Sciatic nerve (tissue), 2 donors: ENCODE measurements around the gene GPR158. TPM values are rescaled to one million over a fixed set of nuclear protein-coding genes. Genes with fewer than 3 reads are reported as not detected.

Experiments used
- ATAC-seq: fragments of 200-7000 bp; cut with Tn5 transposase; one replicate; pipeline ENCODE4 v1.9.1; 2020; ENCODE audit warnings: mild to moderate bottlenecking, moderate library complexity
- DNase-seq: peaks from one replicate; pipeline ENCODE4 v3.0.0-alpha.2; 2020; ENCODE audit warnings: low spot score
- intact Hi-C: fragments of 100-400 bp; cut with DNase I; formaldehyde crosslinking; loops from one replicate; pipeline ENCODE4 v1.14.2; 2022
- total RNA-seq: library from RNA; stranded (reverse); fragmentation: NEBNext Ultra II Directional; extraction: Animal tissue kit (Norgen Biotek cat#: 25700); gene quantifications from one replicate; pipeline ENCODE4 v1.2.1, GENCODE V29; 2021
- donor health status: DM: no; HTN: no; CAD: no.
- donor health status: DM: no; HTN: no; CAD: no.

The GPR158 gene
- total RNA-seq, 1 donor from 2014 or later, result 0.04 TPM

DNA sequence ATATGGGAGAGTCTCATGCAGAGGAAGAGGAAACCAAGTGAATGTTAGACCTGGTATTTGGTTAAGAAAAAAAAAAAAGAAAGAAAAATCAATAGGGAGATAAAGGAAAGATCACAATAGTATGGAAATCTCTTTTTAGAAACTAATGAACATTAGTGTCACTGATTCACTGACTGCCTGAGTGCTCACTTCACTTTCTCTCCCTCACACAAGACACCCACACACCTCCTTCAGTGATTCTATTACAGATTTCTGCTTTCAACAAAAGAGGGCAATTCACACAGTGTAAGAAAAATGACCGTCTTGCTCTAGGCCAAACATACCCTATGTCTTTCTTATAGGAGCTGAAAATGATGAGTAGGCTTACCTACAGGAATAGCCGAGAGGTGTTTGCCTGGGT lies 6.0 kb downstream of the GPR158 start:
- DNase-seq (no peak), ATAC-seq (no peak)
- intact Hi-C loops, result no loop called here

DNA sequence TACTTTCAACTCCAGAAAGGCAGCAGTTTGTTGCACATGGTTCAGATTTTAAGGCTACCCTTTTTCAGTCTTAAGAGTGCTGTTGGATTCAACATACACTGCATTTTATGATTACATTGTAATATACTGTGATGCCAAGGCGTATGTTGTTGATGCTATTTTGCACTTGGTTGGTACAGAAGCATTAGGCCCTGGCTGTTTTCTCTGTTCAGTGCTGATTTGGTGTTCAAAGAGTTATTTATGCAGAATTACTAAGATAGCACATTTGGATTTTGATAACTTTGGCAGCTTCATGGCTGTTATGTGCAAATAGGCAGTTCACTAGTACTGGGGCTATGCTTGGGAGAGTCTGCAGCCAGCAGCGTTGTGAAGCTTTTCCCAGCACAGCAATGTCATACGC lies 7.8 kb downstream of the GPR158 start:
- intact Hi-C loops, result no loop called here
- ATAC-seq, result no peak
- no peak for DNase-seq

DNA sequence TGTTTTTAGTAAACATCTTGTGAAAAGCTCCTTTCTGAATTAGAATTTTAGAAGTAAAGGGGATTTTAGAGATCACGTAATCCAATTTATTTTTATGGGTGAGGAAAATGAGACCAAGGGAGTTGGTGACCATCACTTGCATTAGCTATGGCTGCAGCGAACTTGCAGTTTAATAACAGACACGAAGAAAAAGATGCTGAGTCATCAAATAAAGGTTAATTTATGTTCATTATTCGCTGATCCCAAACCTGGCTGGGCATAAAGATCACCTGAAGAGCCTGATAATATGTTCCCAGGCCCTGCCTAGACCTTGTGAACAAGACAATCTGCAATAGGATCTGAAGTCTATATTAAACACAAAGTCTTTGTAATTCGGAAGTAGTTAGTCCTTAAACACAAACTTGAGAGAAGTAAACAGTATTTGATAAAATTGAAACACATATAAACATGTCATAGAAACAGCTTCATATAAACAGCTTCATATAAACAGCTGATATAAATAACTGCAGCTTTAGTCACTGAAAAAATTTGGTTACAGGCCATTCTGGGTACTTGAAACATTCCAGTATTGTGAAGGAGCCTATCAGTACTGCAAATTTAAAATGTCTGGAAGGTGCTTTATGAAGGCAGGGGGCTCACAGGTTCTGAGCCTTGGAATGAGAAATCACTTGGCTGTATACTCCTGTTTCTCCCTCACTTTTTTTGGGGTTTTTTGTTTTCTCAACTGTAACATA lies 16.5 kb downstream of the GPR158 start:
- DNase-seq, result no peak
- ATAC-seq, result no peak
- intact Hi-C loops, result no loop called here

DNA sequence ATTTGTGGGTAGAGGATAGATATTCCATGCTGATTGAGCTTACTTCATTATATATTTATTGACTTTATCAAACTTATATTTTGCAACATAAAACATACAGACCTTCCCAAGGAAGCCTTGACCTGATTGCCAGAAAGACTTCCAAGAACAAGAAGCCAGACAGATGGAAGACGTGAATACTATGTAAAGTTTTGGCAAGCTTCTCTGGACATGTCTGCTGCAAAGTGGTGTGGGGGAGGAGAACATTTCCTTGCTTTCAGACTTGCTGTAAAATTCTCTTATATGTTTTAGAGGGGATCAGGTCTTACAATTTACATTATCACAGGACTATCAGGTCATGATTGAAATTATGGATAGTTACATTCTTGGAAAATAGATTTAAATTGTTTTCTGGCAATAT lies 23.4 kb downstream of the GPR158 start:
- DNase-seq (no peak), ATAC-seq (no peak)
- intact Hi-C loops, result no loop called here

DNA sequence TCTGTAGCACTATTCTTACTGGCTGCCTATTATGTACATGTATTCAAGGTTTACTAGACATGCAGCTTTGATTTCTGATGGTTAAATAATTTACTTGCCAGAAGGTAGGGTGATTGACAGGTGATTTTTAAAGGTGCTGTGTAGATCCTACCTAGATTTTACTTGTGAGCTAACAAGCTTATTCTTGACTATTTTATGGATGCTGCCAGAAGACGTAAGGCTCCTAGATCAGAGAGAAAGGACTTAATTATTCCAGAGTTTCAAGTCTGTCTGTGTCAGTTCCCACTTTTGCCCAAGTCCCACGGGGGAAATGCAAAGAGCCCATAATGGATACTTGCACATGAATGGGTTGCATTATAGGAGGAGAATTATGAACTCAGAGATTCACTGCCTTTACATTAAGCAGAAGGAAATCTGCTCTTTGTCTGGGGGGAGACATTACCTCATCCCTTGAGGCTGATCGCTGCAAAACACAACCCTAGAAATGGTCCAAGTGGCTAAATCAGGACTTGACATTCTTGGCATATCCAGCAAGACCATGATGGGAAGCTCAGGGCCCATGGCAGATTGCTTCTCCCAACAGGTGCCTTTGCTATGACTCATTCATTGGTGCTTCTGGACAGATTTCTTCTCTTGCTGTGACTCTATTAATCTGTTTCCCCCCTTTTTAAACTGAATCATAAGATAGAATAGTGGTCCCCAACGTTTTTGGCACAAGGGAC lies 32.1 kb downstream of the GPR158 start:
- ATAC-seq (no peak), DNase-seq (no peak)
- intact Hi-C loops, result no loop called here

DNA sequence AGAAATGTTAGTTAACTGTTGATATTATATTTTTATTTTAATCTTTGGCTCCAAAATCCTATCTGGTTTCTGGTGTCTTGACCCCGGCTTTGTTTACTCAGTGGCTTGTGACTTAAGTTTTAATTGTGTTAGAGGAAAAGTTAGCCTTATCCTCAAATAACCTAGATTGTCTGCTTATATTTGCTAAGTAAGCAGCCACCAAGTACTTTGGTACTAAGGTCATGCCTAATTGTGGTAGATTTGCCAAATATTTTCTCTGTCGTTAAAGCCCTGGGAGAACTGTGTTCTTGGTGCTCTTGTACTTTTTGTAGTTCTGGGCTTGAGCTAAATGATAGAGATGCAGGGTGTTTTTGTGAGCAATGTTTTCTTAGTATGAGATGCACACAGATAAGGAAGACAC lies 34.8 kb downstream of the GPR158 start:
- ATAC-seq (no peak), DNase-seq (no peak)
- intact Hi-C loops, result no loop called here

DNA sequence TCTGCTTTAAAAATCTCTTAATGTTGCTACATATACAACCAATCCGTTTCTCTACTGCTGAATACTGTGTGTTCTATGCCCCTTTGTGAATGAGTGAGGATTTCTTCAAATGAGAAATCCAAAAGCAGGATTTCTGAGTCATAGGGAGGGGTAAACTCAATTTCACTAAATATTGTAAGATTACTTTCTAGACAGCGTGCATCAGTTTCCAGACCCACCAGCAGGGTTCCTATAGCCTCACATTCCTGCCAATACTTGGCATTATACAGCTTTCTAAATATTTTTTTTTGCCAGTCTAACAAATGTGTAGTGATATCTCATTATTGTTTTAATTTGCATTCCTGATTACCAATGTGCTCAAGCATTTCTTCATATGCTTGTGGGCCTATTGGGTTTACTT lies 35.5 kb downstream of the GPR158 start:
- intact Hi-C loops, result no loop called here
- DNase-seq, result no peak

DNA sequence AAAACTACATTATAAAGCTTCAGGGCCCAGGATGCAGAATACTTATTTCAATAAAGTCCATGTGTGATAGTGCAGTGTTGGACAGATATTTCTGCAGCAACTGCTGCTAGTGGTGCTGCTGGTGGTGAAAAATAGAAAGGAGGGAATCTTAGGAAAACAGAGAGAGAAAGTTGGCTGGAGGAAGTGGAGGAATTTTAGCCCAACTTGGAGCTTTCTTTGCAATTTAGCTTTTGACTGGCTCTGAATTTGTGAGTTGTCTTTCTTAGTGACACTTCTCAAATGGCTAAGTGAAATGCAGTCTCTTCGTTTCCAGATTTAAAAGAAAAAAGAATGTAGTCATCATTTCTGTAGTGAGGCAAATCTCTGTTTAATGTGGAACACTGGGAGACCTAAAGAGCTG lies 45.4 kb downstream of the GPR158 start:
- ATAC-seq (no peak), DNase-seq (no peak)
- intact Hi-C loops, result no loop called here

More for the DNA sequence above, 35.5 kb downstream of the GPR158 start:
- no peak for ATAC-seq

DNA sequence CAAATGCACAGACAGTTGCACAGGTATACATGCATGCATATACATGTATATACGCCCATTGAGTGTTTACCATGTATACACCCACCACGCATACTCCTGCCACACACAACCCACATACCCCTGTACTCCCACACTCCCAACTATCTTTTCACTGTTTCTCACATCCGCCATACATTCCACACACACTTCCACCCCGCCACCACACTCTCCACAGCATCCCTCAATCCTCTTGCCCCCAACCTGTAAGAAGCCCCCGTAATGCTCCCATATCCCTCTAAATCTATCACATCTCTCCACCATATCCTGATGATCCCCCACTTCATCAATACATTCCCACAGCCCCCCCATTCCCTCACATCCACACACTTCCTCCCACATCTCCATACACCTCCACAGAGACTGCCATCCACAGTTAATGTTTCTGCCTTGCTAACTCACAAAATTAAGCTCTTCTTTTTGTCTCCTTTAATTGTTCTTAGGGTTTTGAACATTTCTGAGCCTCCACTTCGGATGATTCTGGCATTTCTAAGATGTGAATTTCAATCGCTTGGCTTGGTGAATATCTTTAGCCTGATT lies 47.4 kb downstream of the GPR158 start:
- ATAC-seq, result no peak

DNA sequence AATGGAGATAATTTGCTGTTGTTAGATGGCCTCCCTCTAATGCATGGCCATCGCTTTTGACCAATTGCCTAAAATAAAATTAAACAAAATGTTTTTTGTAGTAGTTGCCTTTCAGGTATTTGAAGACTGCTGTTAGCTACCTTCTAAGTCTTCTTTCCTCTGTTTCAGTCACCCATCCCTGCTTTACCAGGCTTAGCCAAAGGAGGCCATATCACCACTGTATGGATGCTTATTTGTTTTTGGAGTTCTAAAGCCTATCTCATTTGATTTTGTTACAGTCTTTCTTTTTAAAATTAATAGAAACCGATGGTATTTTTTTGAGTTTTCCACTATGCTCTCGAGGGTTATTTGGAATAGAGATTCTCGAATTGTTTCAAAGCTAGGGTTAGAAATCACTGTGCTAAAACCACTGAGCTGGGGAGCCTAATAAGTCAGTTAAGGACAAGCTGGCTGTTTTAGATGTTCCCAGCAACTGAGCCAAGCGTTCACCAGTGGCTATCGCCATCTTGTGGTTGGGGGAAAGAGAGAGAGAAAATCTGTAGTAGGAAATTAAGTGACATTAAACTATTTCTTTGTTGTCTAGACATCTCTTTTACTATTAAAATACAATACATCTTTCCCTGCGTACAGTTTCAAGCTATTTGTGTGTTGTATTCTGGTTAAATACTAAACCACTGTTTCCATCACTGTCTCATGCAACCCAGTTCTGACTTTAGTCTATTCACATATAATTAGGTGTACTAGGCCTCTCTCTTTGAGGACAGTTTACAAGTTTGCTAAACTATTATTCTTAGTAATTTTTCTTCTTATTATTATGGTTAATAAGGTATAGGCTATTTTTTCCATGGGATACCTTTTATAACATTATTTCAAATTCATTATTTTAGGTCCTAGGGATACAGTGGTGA lies 52.2 kb downstream of the GPR158 start:
- intact Hi-C loops, result no loop called here
- DNase-seq (no peak), ATAC-seq (no peak)

More for the DNA sequence above, 47.4 kb downstream of the GPR158 start:
- DNase-seq, result no peak
- intact Hi-C loops, result no loop called here

DNA sequence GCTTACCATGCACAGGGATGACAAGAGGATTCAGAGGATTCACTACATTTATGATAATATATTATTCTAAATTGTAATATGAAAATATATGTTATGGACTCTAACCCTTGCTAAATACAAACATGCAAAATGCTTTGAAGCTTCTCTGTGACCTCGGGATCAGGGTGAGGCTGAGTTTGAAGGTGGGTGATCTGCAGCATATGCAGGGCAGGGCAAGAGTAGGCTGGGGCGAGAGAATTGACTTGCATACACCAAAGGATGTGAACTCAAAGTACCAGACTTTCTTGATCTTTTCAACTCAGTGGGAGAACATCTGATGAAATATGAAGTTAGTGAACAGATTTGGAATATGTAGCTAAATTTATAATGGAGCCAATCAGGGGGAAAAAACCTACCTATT lies 57.0 kb downstream of the GPR158 start:
- ATAC-seq, result no peak
- intact Hi-C loops, result no loop called here
- DNase-seq, result no peak

DNA sequence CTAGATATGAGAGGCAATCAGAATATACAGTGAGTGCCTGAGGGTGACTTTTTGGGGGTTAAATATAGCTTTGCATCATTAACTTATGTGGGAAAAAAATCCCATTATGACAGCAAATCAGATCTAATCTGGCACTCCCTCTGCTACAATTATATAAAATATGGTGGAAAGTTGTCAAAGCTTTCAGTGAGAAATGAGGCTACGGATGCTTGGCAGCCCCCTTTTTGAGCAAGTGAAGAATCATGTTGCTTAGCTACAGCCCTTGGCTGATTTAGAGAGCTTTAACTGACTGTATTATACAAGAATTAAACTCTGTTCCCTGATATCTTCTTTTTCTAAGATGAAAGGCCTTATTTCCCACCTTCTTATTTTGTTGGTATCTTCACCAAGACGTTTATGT lies 57.4 kb downstream of the GPR158 start:
- ATAC-seq (no peak), DNase-seq (no peak)
- intact Hi-C loops, result no loop called here

DNA sequence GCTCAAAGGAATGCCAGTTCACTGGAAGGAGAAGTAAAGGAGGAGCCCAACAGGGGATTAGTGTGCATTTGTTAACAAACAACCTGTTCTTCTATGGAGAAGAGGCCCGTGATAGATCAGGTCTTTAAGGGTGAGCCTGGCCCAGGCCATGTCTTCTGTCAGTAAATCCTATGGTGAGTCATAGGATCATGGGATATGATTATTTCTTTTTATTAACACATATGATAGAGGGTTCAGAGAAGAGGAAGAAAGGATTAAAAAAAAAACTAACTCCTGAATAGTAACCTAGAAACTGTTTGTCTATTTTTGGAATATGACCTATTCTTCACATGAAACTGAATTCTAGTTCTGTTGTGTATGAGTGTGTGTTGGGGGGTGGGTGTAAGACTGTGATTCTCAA lies 70.4 kb downstream of the GPR158 start:
- no peak for ATAC-seq

DNA sequence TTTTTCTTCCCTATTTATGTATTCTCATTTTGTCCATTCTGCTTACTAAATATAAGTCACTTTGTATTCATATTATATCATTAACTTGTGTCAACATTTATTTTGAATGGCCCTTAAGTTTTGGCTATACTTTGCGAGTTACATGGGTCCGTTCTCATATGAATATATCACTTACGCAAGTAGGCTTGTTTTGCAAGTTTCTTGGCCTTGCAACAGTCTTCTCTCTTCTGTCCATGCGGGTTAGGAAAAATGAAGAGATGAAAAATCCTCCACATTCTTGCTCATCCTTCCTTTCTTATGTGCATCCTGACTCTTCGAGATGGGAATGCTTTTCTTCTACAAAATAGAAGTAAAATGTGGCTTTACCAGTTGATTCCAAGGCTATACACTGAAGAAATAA lies 82.8 kb downstream of the GPR158 start:
- DNase-seq (no peak), ATAC-seq (no peak)
- intact Hi-C loops, result no loop called here

More for the DNA sequence above, 70.4 kb downstream of the GPR158 start:
- DNase-seq, result no peak
- intact Hi-C loops, result no loop called here

DNA sequence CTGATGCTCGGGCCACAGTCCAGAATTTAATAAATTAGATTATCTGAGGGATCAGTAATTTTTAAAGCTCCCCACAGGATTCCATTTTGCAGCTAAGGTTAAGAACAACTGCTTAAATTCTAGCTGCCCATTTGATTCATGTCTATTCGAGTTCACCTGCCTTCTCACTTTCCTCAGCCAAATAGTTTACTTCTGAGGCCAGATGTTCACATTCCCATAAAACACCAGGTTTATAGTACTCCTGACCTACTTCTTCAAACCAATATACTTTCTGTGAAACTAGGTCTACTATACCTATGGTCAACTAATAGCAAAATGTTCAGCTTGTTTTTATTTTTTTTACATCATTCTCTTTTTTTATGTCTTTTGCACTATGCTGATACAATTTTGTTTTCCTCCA lies 86.3 kb downstream of the GPR158 start:
- DNase-seq (no peak), ATAC-seq (no peak)
- intact Hi-C loops, result no loop called here

DNA sequence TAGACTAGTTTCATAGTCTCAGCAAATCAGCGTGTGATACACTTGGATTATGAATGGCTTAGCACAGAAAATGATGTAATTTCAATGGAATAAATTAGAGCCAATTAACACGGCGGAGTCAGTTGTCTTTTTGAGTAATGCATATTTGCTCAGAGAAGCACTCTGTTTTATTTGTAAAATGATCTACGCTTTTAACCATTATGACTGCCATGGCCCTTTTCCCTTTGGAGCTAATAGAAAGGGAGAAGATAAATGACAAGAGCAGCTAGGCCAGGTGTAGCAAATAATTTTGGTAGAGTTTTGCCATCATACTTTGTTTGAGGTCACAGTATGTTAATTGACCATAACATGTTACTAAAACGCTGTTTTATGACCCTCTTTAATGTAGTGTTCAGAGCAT lies 86.8 kb downstream of the GPR158 start:
- no peak for ATAC-seq
- intact Hi-C loops, result no loop called here
- no peak for DNase-seq

DNA sequence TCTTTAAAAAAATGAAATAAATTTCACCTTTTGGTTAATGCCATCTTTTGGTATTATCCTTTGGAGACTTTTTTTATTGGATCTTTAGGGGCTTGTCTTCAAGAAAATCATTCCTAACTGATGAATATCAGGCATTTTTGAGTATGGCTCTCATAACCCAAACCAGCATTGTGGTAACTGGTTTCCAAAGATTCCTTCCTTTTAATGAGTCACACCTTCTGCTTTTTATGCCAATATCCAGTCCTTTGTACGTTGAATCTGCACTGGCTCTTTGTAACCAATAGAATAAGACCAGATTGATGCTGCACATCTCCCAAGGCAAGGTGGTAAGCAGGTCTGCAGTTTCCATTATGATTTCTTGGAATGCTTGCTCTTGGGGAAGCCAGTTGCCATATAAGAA lies 89.1 kb downstream of the GPR158 start:
- intact Hi-C loops, result no loop called here
- ATAC-seq (no peak), DNase-seq (no peak)

DNA sequence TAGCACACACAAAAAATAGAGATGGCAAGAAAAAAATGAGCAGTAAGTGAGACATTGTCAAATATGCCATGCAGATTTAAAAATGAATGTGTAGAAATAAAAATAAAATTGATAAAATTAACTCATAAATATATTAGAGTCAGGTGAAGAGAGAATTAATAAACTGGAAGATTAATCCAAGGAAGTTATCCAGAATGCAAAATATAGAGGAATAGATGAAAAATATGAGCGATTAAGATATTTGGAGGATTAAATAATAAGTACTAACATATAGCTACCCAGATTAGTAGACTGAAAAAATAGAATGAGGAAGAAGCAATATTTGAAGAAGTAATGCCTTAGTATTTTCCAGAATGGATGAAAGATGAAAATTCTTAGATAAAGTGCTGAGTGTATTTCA lies 103.4 kb downstream of the GPR158 start:
- ATAC-seq (no peak), DNase-seq (no peak)
- intact Hi-C loops, result no loop called here

DNA sequence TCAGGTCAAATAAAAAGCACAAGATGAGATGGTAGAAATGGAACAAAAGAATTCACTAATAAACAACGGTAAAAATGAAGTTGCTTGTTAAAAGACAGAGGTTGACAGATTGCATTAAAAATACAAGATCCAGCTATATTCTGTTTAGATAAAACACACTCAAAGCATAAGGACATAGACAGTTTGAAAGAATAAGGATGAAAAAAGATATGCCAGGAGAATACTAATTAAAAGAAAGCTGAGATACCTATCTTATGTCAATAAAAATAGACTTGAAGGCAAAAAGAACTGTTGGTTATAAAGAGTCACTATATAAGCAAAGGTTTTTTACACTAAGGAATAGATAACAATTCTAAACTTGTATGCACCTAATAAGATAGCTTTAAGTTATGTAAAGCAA lies 105.3 kb downstream of the GPR158 start:
- ATAC-seq, result no peak
- no peak for DNase-seq
- intact Hi-C loops, result no loop called here

DNA sequence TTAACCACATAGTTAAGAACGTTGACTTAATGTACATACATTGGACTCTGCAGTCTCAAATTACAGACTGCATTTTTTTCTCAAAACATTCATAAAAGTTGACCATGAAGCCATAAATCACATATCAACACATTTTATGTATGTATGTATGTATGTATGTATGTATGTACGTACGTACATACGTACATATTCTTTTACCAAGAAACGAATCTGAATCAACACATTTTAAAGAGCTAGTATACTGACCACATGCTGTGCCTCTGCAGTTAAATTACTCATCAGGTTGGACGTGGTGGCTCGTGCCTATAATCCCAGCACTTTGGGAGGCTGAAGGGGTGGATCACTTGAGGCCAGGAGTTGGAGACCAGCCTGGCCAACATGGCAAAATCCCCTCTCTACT lies 105.8 kb downstream of the GPR158 start:
- ATAC-seq (no peak), DNase-seq (no peak)
- intact Hi-C loops, result no loop called here
